Measurements from ENCODE around the gene MBD5.

DNA sequence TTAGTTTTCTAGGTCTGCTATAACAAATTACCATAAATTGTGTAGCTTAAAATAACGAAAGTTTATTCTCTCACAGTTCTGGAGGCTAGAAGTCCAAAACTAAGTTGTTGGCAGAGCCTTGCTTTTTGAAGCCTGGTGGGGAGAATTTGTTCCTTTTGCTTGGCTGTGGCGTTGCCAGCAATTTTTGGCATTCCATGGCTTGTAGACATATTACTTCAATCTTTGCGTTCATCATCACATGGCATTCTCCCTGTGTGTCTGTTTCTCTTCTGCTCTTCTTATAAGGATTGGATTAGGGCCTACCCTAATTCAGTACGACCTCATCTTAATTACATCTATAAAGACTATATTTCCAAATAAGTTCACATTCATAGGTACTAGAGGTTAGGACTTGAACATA is 217.7 kb downstream of the MBD5 start:
- no peak for TF ChIP-seq CTCF (IDR thresholded peaks at IDR 0.05)
- no peak for TF ChIP-seq POLR2A (IDR thresholded peaks at IDR 0.05)

All from adrenal gland (tissue), 5 donors.